GM12878 (cell line): Measurements from ENCODE around the gene NID1. TPM values are rescaled to one million over a fixed set of nuclear protein-coding genes. Genes with fewer than 3 reads are reported as not detected.

Source experiments
- BCL3 ChIP-seq: IDR thresholded peaks from 2 replicates; pipeline ENCODE4 v1.6.1; 2011; ENCODE audit warnings: borderline replicate concordance, low read depth, mild to moderate bottlenecking, moderate library complexity, low read length; ENCODE audit not compliant: insufficient read depth, poor library complexity, severe bottlenecking
- BRCA1 ChIP-seq: IDR thresholded peaks from 2 replicates; pipeline ENCODE4 v1.6.1; 2011; ENCODE audit warnings: low read depth, low read length, improper control_type of control experiment
- CBX3 ChIP-seq: fragments of 200-600 bp; sonication (generic); IDR thresholded peaks from 2 replicates; pipeline ENCODE4 v1.6.1; 2016; ENCODE audit warnings: low read depth, borderline replicate concordance
- CEBPB ChIP-seq, 2 experiments: fragments of 150-350 bp in 1 of 2; IDR thresholded peaks; 2 replicates each; pipeline ENCODE4 v1.6.1; 2012 to 2014; ENCODE audit warnings: low read depth in 2 of 2, low read length in 2 of 2, borderline replicate concordance in 1 of 2, inconsistent platforms in 1 of 2
- EGR1 ChIP-seq, 2 experiments: IDR thresholded peaks; 1 replicate in 1 of 2; 2 replicates in 1 of 2; pipeline ENCODE4 v1.6.1; 2011 to 2012; ENCODE audit warnings: low read depth in 2 of 2, low read length in 2 of 2, borderline replicate concordance in 1 of 2, mild to moderate bottlenecking in 1 of 2, moderate library complexity in 1 of 2
- ELK1 ChIP-seq: IDR thresholded peaks from 2 replicates; pipeline ENCODE4 v1.6.1; 2012; ENCODE audit warnings: low read depth, low read length, improper control_type of control experiment
- EP300 ChIP-seq, 2 experiments: fragments of 150-350 bp in 1 of 2; IDR thresholded peaks; 2 replicates each; pipeline ENCODE4 v1.6.1; 2011 to 2012; ENCODE audit warnings: low read depth in 2 of 2, low read length in 2 of 2, borderline replicate concordance in 1 of 2, improper control_type of control experiment in 1 of 2, inconsistent platforms in 1 of 2; ENCODE audit not compliant: control insufficient read depth in 1 of 2
- FOXK2 ChIP-seq: fragments of 450-650 bp; IDR thresholded peaks from 2 replicates; pipeline ENCODE4 v1.6.1; 2017; ENCODE audit warnings: mild to moderate bottlenecking, moderate library complexity
- GATAD2B ChIP-seq: fragments of 450-650 bp; conservative IDR thresholded peaks from 2 replicates; pipeline ENCODE4 v1.6.1; 2017; ENCODE audit warnings: low read depth, mild to moderate bottlenecking, moderate library complexity
- HDAC6 ChIP-seq: fragments of 200-600 bp; sonication (generic); IDR thresholded peaks from one replicate; pipeline ENCODE4 v1.8.0; 2017; ENCODE audit warnings: antibody characterized with exemption; ENCODE audit not compliant: unreplicated experiment
- IKZF1 ChIP-seq: fragments of 450-650 bp; conservative IDR thresholded peaks from 2 replicates; pipeline ENCODE4 v1.6.1; 2017; ENCODE audit warnings: antibody characterized with exemption, mild to moderate bottlenecking
- LARP7 ChIP-seq: fragments of 450-650 bp; IDR thresholded peaks from 2 replicates; pipeline ENCODE4 v1.6.1; 2017; ENCODE audit warnings: mild to moderate bottlenecking
- NBN ChIP-seq: fragments of 450-650 bp; IDR thresholded peaks from 2 replicates; pipeline ENCODE4 v1.6.1; 2016
- NFXL1 ChIP-seq: fragments of 450-650 bp; IDR thresholded peaks from 2 replicates; pipeline ENCODE4 v1.6.1; 2017; ENCODE audit warnings: antibody characterized with exemption, mild to moderate bottlenecking, borderline replicate concordance
- NKRF ChIP-seq: fragments of 450-650 bp; conservative IDR thresholded peaks from 2 replicates; pipeline ENCODE4 v1.6.1; 2017; ENCODE audit warnings: mild to moderate bottlenecking, moderate library complexity
- NR2F1 ChIP-seq: fragments of 450-650 bp; conservative IDR thresholded peaks from 2 replicates; pipeline ENCODE4 v1.6.1; 2017; ENCODE audit warnings: mild to moderate bottlenecking
- PBX3 ChIP-seq: IDR thresholded peaks from 2 replicates; pipeline ENCODE4 v1.6.1; 2011; ENCODE audit warnings: mild to moderate bottlenecking, low read depth, low read length, moderate library complexity; ENCODE audit not compliant: insufficient replicate concordance
- PKNOX1 ChIP-seq: fragments of 450-650 bp; IDR thresholded peaks from 2 replicates; pipeline ENCODE4 v1.6.1; 2016; ENCODE audit warnings: mild to moderate bottlenecking
- POLR2AphosphoS2 ChIP-seq: IDR thresholded peaks from 2 replicates; pipeline ENCODE4 v1.6.1; 2011; ENCODE audit warnings: low read depth, mild to moderate bottlenecking, low read length, improper control_type of control experiment, moderate library complexity
- SIX5 ChIP-seq: IDR thresholded peaks from 2 replicates; pipeline ENCODE4 v1.6.1; 2011; ENCODE audit warnings: mild to moderate bottlenecking, low read depth, low read length, moderate library complexity; ENCODE audit not compliant: severe bottlenecking
- STAT3 ChIP-seq: IDR thresholded peaks from 2 replicates; pipeline ENCODE4 v1.6.1; 2011; ENCODE audit warnings: low read depth, low read length, improper control_type of control experiment
- TAF1 ChIP-seq: IDR thresholded peaks from 2 replicates; pipeline ENCODE4 v1.6.1; 2011; ENCODE audit warnings: mild to moderate bottlenecking, low read depth, low read length, borderline replicate concordance
- ZNF384 ChIP-seq: IDR thresholded peaks from 2 replicates; pipeline ENCODE4 v1.6.1; 2012; ENCODE audit warnings: low read depth, mild to moderate bottlenecking, low read length, improper control_type of control experiment, borderline replicate concordance
- polyA plus RNA-seq, 11 experiments: library from polyadenylated mRNA; depleted of rRNA in 4 of 11; unstranded in 6 of 11; stranded (reverse) in 5 of 11; fragments of >200 nt; fragmentation: Nextera tagmentation in 4 of 11; fragmentation: Illumina TruSeq in 1 of 11; extraction: Ambion mirVana in 4 of 11; extraction: Trizol in 1 of 11; gene quantifications; 1 replicate in 1 of 11; 2 replicates in 10 of 11; pipeline versions ENCODE4 v1.2.1 to v1.2.3, GENCODE V29; 2011 to 2016; ENCODE audit warnings: inconsistent platforms in 2 of 11, missing spikeins in 2 of 11, low read depth in 1 of 11
- total RNA-seq, 4 experiments: library from RNA; depleted of rRNA in 3 of 4; stranded (reverse); fragments of >200 nt in 3 of 4; fragmentation: Illumina TruSeq in 1 of 4; extraction: Trizol in 1 of 4; gene quantifications; 2 replicates each; pipeline versions ENCODE4 v1.2.1 to v1.2.3, GENCODE V29; 2013 to 2021

The NID1 gene
- total and polyA plus RNA-seq, 10 of the 15 experiments (the other 5 are each of a cell fraction or from before 2014, with no cell fraction given), result 4.2 to 25.7 (median 11.3) TPM

GRCh38 chr1:235996048-235996785 is 68.7 kb downstream of the NID1 start (continued):
- TF ChIP-seq EP300 (IDR thresholded peaks at IDR 0.05; ENCODE audit: borderline replicate concordance in 1 of 2, control insufficient read depth in 1 of 2, low read depth in 2 of 2, low read length in 2 of 2) (no peak), EGR1 (IDR thresholded peaks at IDR 0.05; ENCODE audit: borderline replicate concordance in 1 of 2, low read depth in 2 of 2, low read length in 2 of 2) (0 out of 3 replicates have a peak, but pooled peaks of 1 of the 2 experiments have one; percentile 15), NR2F1 (no peak), NBN (no peak), ELK1 (no peak), FOXK2 (no peak), PKNOX1 (0 out of 2 replicates have a peak, but pooled peaks have one; percentile 11), LARP7 (no peak), BRCA1 (no peak), PBX3 (no peak), ZNF384 (no peak), HDAC6 (no peak), IKZF1 (no peak), CBX3 (no peak), GATAD2B (no peak), STAT3 (no peak), NKRF (no peak), CEBPB (IDR thresholded peaks at IDR 0.05; ENCODE audit: borderline replicate concordance in 1 of 2, low read depth in 2 of 2, low read length in 2 of 2) (no peak), POLR2AphosphoS2 (no peak), BCL3 (peak; percentile 70), TAF1 (no peak), SIX5 (no peak), NFXL1 (no peak)
